ENCODE measurements around the gene MRM3. TPM values are rescaled to one million over a fixed set of nuclear protein-coding genes. Genes with fewer than 3 reads are reported as not detected.
"Not testable (repeated sequence)": the region's sequence is repeated elsewhere in the genome, so short reads cannot be mapped to it uniquely, and the experiment has no call there.

The MRM3 gene
- total RNA-seq, 2 experiments from 2014 or later = 16.9 to 19.6 TPM

GRCh38 chr17:802901-803881 lies 21.0 kb downstream of the MRM3 start:
- POLR2A ChIA-PET = no interaction called here
- no peak overlapping the region for H3K4me3 Mint-ChIP-seq
- CTCF ChIA-PET = no interaction called here
- no peak overlapping the region for H3K27ac Mint-ChIP-seq
- DNase-seq = no peak
- no peaks in the 10 kb centered on the region for H3K27me3 Mint-ChIP-seq
- no peaks in the 10 kb centered on the region for H3K36me3 Mint-ChIP-seq (ENCODE audit: low read depth)
- H3K9me3 Mint-ChIP-seq = no peaks in the 10 kb centered on the region
- H3K4me1 Mint-ChIP-seq = no peaks in the 10 kb centered on the region

- no peak overlapping the region for H3K27ac Mint-ChIP-seq
- CTCF ChIA-PET = interaction anchor here (1.4 kb wide), 1 partner anchor 10 kb away, joined by 3 read pairs; no protein-coding TSS in a partner anchor
- no peak overlapping the region for H3K4me3 Mint-ChIP-seq
- H3K27me3 Mint-ChIP-seq = no peaks in the 10 kb centered on the region
- H3K36me3 Mint-ChIP-seq (ENCODE audit: low read depth) = no peaks in the 10 kb centered on the region
- DNase-seq = no peak
- no peaks in the 10 kb centered on the region for H3K9me3 Mint-ChIP-seq
- H3K4me1 Mint-ChIP-seq = no peaks in the 10 kb centered on the region
- POLR2A ChIA-PET = no interaction called here
These were observed 22.6 kb downstream of the MRM3 start for GRCh38 chr17:804541-805435.

GRCh38 chr17:805886-806285 lies 23.7 kb downstream of the MRM3 start:
- H3K4me3 Mint-ChIP-seq; DNase-seq; POLR2A ChIA-PET; H3K27ac Mint-ChIP-seq; H3K36me3 Mint-ChIP-seq (ENCODE audit: low read depth); H3K9me3 Mint-ChIP-seq; H3K27me3 Mint-ChIP-seq; H3K4me1 Mint-ChIP-seq: not testable (repeated sequence)
- CTCF ChIA-PET = interaction anchor here (1.4 kb wide), 1 partner anchor 11 kb away, joined by 3 read pairs; no protein-coding TSS in a partner anchor

DNA sequence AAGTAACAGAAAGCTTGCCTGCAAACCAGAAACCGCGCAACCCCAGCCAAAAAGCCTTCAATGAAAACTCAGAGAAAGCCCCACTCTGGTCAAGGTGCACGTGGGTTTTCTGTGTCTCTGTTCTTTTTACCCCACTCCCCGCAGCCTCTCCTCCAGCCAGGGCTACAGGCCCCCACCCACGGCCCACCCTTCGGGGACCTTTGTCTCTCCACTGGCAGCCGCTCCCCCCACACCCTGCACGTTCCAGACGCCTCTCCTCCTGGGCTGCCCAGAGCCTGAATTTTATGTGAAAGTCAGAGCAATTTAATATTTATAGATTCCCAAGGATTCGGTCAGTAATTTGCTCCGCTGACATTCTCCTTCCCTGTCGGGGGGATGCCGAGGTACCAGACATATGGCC lies 24.2 kb downstream of the MRM3 start:
- no peak overlapping the region for H3K4me3 Mint-ChIP-seq
- H3K27ac Mint-ChIP-seq = no peak overlapping the region
- ChIA-PET POLR2A (no interaction called here), CTCF (interaction anchor here (1.4 kb wide), 1 partner anchor 11 kb away, joined by 3 read pairs; no protein-coding TSS in a partner anchor)
- no peak for DNase-seq
- no peaks in the 10 kb centered on the region for H3K36me3 Mint-ChIP-seq (ENCODE audit: low read depth)
- H3K9me3 Mint-ChIP-seq = no peaks in the 10 kb centered on the region
- no peaks in the 10 kb centered on the region for H3K27me3 Mint-ChIP-seq
- no peaks in the 10 kb centered on the region for H3K4me1 Mint-ChIP-seq

DNA sequence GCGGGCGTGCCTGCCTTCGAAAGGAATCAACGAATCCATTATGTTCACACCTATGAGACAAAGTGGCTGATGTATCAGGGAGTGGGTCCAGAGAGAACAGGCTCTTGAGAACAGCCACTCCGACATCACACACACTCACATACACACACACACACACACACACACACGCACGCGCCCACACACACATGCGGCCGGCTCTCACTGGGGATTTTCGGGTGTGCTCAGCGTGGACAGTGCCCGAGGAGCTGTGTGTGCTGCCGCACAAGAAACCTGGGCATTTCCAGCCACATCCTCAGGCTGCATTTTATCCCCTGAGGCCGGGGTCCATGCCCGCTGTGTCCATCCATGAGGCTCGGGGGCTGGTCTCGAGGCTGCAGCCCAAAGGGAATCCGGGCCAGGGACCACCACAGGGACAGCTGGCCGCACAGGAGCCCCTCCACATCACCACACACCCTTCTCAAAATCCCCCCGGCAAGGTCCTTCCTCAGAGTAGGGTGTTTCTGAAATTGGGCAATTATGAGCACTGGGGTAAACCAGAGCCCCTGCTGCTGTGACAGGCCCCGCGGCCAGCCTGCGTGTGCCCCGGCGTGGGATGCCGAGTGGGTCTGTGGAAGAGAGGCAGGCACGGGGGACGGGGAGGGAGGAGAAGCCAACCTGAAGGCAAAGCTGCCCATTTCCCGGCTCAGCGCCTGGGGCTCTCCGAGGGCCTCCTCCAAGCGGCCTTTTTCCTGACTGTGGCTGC lies 24.8 kb downstream of the MRM3 start:
- no peak overlapping the region for H3K27ac Mint-ChIP-seq
- DNase-seq = no peak
- no peaks in the 10 kb centered on the region for H3K27me3 Mint-ChIP-seq
- ChIA-PET CTCF (no interaction called here), POLR2A (no interaction called here)
- H3K4me3 Mint-ChIP-seq = no peak overlapping the region
- no peaks in the 10 kb centered on the region for H3K36me3 Mint-ChIP-seq (ENCODE audit: low read depth)
- no peaks in the 10 kb centered on the region for H3K9me3 Mint-ChIP-seq
- no peaks in the 10 kb centered on the region for H3K4me1 Mint-ChIP-seq

GRCh38 chr17:807523-808294 lies 25.6 kb downstream of the MRM3 start:
- no peak overlapping the region for H3K4me3 Mint-ChIP-seq
- H3K9me3 Mint-ChIP-seq = peaks cover 3% of the 10 kb centered on the region
- H3K4me1 Mint-ChIP-seq = no peaks in the 10 kb centered on the region
- no peak overlapping the region for H3K27ac Mint-ChIP-seq
- CTCF ChIA-PET = no interaction called here
- DNase-seq = no peak
- no peaks in the 10 kb centered on the region for H3K36me3 Mint-ChIP-seq (ENCODE audit: low read depth)
- POLR2A ChIA-PET = no interaction called here
- no peaks in the 10 kb centered on the region for H3K27me3 Mint-ChIP-seq

- POLR2A ChIA-PET = no interaction called here
- DNase-seq = no peak
- Mint-ChIP-seq H3K27ac (no peak overlapping the region), H3K27me3 (no peaks in the 10 kb centered on the region), H3K4me1 (no peaks in the 10 kb centered on the region), H3K36me3 (ENCODE audit: low read depth) (no peaks in the 10 kb centered on the region), H3K4me3 (no peak overlapping the region), H3K9me3 (peaks cover 3% of the 10 kb centered on the region)
- CTCF ChIA-PET = no interaction called here
These were observed 29.1 kb downstream of the MRM3 start for GRCh38 chr17:811051-811784.

DNA sequence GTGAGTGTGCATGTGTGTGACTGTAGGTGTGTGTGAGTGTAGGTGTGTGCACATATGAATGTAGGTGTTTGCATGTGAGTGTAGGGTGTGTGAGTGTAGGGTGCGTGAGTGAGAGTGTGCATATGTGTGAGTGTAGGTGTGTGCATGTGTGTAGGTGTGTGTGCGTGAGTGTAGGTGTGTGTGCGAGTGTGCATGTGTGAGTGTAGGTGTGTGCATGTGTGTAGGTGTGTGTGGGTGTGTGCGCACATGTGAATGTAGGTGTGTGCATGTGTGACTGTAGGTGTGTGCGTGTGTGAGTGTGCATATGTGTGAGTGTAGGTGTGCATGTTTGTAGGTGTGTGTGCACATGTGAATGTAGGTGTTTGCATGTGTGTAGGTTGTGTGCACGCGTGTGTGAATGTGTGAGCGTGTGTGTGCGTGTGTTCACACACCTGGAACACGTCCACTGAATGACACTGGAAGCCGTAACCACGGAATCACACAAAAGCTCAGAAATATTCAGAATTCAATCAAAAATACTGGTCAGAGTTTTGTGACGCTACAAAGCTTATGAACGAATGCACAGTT lies 30.6 kb downstream of the MRM3 start:
- ChIA-PET CTCF (no interaction called here), POLR2A (no interaction called here)
- H3K4me1 Mint-ChIP-seq = no peaks in the 10 kb centered on the region
- no peaks in the 10 kb centered on the region for H3K36me3 Mint-ChIP-seq (ENCODE audit: low read depth)
- no peak for DNase-seq
- H3K4me3 Mint-ChIP-seq = no peak overlapping the region
- H3K27ac Mint-ChIP-seq = no peak overlapping the region
- no peaks in the 10 kb centered on the region for H3K27me3 Mint-ChIP-seq
- H3K9me3 Mint-ChIP-seq = peaks cover 3% of the 10 kb centered on the region

DNA sequence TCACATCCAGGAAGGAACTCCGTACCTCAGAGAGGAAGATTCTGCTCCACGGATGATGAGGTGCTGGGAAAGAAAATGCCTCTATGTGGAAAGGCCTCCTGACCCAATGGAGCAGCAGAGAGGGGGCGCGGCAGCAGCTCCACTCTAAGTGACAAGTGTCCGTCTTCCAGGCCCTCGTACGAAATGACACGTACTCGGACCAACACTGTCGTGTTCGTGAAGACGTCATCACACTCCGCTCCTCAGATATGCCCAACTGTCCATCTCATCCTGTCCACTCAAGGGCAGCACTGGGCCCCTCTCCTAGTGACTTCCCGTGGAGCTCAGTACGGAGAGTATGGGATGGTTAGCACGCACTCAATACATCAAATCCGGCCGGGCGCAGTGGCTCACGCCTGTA lies 32.2 kb downstream of the MRM3 start:
- H3K27me3 Mint-ChIP-seq = no peaks in the 10 kb centered on the region
- H3K27ac Mint-ChIP-seq = no peak overlapping the region
- H3K4me3 Mint-ChIP-seq = no peak overlapping the region
- CTCF ChIA-PET = interaction anchor here (1.0 kb wide), 1 partner anchor 11 kb away, joined by 3 read pairs; no protein-coding TSS in a partner anchor
- peaks cover 3% of the 10 kb centered on the region for H3K9me3 Mint-ChIP-seq
- no peaks in the 10 kb centered on the region for H3K36me3 Mint-ChIP-seq (ENCODE audit: low read depth)
- no peaks in the 10 kb centered on the region for H3K4me1 Mint-ChIP-seq
- no peak for DNase-seq
- POLR2A ChIA-PET = no interaction called here

- no peak overlapping the region for H3K4me3 Mint-ChIP-seq
- no peaks in the 10 kb centered on the region for H3K9me3 Mint-ChIP-seq
- no peak overlapping the region for H3K27ac Mint-ChIP-seq
- H3K4me1 Mint-ChIP-seq = no peaks in the 10 kb centered on the region
- H3K27me3 Mint-ChIP-seq = no peaks in the 10 kb centered on the region
- ChIA-PET POLR2A (no interaction called here), CTCF (no interaction called here)
- DNase-seq = no peak
- H3K36me3 Mint-ChIP-seq (ENCODE audit: low read depth) = no peaks in the 10 kb centered on the region
These were observed 37.1 kb downstream of the MRM3 start for GRCh38 chr17:819251-819650.

DNA sequence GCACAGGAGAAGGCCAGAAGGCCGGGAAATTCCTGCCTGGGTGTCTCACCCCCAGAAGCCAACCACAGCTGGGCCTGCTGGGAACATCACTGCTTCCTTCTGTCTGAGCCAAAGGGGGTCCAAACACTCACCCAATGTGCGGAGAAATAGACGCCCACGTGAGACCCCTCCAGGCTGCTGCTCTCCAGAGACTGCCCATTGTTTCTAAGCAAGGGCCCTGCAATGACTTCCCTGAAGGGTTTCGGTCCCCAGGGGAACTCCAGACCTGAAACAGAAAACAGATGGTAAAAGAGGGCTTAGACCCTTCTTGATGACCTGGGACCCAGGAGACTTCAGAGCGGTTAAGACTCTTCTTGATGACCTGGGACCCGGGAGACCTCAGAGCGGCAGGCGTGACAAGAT lies 41.3 kb downstream of the MRM3 start:
- ChIA-PET CTCF (no interaction called here), POLR2A (no interaction called here)
- H3K27me3 Mint-ChIP-seq = no peaks in the 10 kb centered on the region
- H3K27ac Mint-ChIP-seq = no peak overlapping the region
- H3K4me1 Mint-ChIP-seq = no peaks in the 10 kb centered on the region
- H3K36me3 Mint-ChIP-seq (ENCODE audit: low read depth) = no peaks in the 10 kb centered on the region
- DNase-seq = no peak
- H3K9me3 Mint-ChIP-seq = no peaks in the 10 kb centered on the region
- no peak overlapping the region for H3K4me3 Mint-ChIP-seq
